Measurements from ENCODE around the gene ZMYND10. TPM values are rescaled to one million over a fixed set of nuclear protein-coding genes. Genes with fewer than 3 reads are reported as not detected.

The ZMYND10 gene
- 2.0 TPM for polyA plus RNA-seq (2012; ENCODE audit: insufficient read depth, insufficient read length, low read depth)

GRCh38 chr3:50345586-50346234 is at the start of gene ZMYND10:
ZMYND10 (minus strand) TSS chr3:50345732; CDS start chr3:50345579, 153 bp downstream.
- no peak for TF ChIP-seq CTCF (IDR thresholded peaks at IDR 0.05; ENCODE audit: low read depth, low read length)
- Histone ChIP-seq H3K9me3 (no peaks in the 10 kb centered on the region), H3K27me3 (no peaks in the 10 kb centered on the region), H3K4me3 (ENCODE audit: low read depth, low read length) (peak within 1 kb of the TSS; percentile 48), H3K36me3 (peaks cover 9% of the 10 kb centered on the region), H3K4me1 (no peaks in the 10 kb centered on the region)
- peak; percentile 67 for DNase-seq

- no peaks in the 10 kb centered on the region for H3K36me3 ChIP-seq
- no peak overlapping the region for H3K4me3 ChIP-seq (ENCODE audit: low read depth, low read length)
- H3K9me3 ChIP-seq: no peaks in the 10 kb centered on the region
- no peak for DNase-seq
- H3K27me3 ChIP-seq: no peaks in the 10 kb centered on the region
- no peak for TF ChIP-seq CTCF (IDR thresholded peaks at IDR 0.05; ENCODE audit: low read depth, low read length)
- peaks cover 44% of the 10 kb centered on the region for H3K4me1 ChIP-seq
These were observed 47.5 kb upstream of the ZMYND10 start for GRCh38 chr3:50393061-50393460.

GRCh38 chr3:50392101-50392715 is 46.7 kb upstream of the ZMYND10 start:
- H3K4me1 ChIP-seq: peaks cover 43% of the 10 kb centered on the region
- no peak for TF ChIP-seq CTCF (IDR thresholded peaks at IDR 0.05; ENCODE audit: low read depth, low read length)
- no peak overlapping the region for H3K4me3 ChIP-seq (ENCODE audit: low read depth, low read length)
- DNase-seq: no peak
- H3K36me3 ChIP-seq: no peaks in the 10 kb centered on the region
- H3K27me3 ChIP-seq: no peaks in the 10 kb centered on the region
- H3K9me3 ChIP-seq: no peaks in the 10 kb centered on the region

- Histone ChIP-seq H3K4me3 (ENCODE audit: low read depth, low read length) (no peak overlapping the region), H3K9me3 (no peaks in the 10 kb centered on the region), H3K36me3 (no peaks in the 10 kb centered on the region), H3K27me3 (no peaks in the 10 kb centered on the region), H3K4me1 (peaks cover 53% of the 10 kb centered on the region)
- TF ChIP-seq CTCF (IDR thresholded peaks at IDR 0.05; ENCODE audit: low read depth, low read length): no peak
- peak; percentile 84 for DNase-seq
These were observed 45.1 kb upstream of the ZMYND10 start for GRCh38 chr3:50390508-50391224.

GRCh38 chr3:50389414-50389767 is 43.9 kb upstream of the ZMYND10 start:
- no peak for DNase-seq
- Histone ChIP-seq H3K9me3 (no peaks in the 10 kb centered on the region), H3K4me3 (ENCODE audit: low read depth, low read length) (no peak overlapping the region), H3K4me1 (peaks cover 65% of the 10 kb centered on the region), H3K27me3 (no peaks in the 10 kb centered on the region), H3K36me3 (no peaks in the 10 kb centered on the region)
- no peak for TF ChIP-seq CTCF (IDR thresholded peaks at IDR 0.05; ENCODE audit: low read depth, low read length)

All from BE2C (cell line).